Esophagus (tissue), 2 donors: Measurements from ENCODE around the gene BCAS3. TPM values are rescaled to one million over a fixed set of nuclear protein-coding genes. Genes with fewer than 3 reads are reported as not detected.

ENCODE experiments used
- H3K27ac ChIP-seq, 2 donors: one replicate each; pipeline ENCODE4 v1.5.1; 2013; ENCODE audit warnings: low read depth in 2 of 2, mild to moderate bottlenecking in 2 of 2, inconsistent platforms in 1 of 2, low read length in 1 of 2, moderate library complexity in 1 of 2
- H3K27me3 ChIP-seq, 2 donors: one replicate each; pipeline ENCODE4 v1.6.1; 2013; ENCODE audit warnings: low read length in 2 of 2, control low read depth in 1 of 2, mild to moderate bottlenecking in 1 of 2; ENCODE audit not compliant: insufficient read depth in 2 of 2, control insufficient read depth in 1 of 2
- H3K36me3 ChIP-seq, 2 donors: one replicate each; pipeline ENCODE4 v1.6.1; 2013; ENCODE audit warnings: low read length in 1 of 2; ENCODE audit not compliant: control insufficient read depth in 2 of 2, insufficient read depth in 2 of 2
- H3K4me1 ChIP-seq, 2 donors: one replicate each; pipeline ENCODE4 v1.6.1; 2013; ENCODE audit warnings: low read length in 1 of 2; ENCODE audit not compliant: control insufficient read depth in 2 of 2, insufficient read depth in 2 of 2
- H3K4me3 ChIP-seq, 2 donors: one replicate each; pipeline ENCODE4 v1.5.1; 2013; ENCODE audit warnings: low read length in 2 of 2, mild to moderate bottlenecking in 2 of 2, low read depth in 1 of 2, moderate library complexity in 1 of 2
- H3K9me3 ChIP-seq, 2 donors: one replicate each; pipeline ENCODE4 v1.6.1; 2013; ENCODE audit warnings: mild to moderate bottlenecking in 2 of 2, low read depth in 1 of 2, low read length in 1 of 2, moderate library complexity in 1 of 2; ENCODE audit not compliant: control insufficient read depth in 2 of 2, insufficient read depth in 1 of 2
- WGBS, 2 donors: extraction: QIAGEN DNeasy Blood & Tissue Kit; methylation state at CpG; one replicate each; pipeline ENCODE4 v1.1.7; 2013; 5-methylcytosine and 5-hydroxymethylcytosine counted together
- polyA plus RNA-seq, 2 donors: library from polyadenylated mRNA; stranded (reverse); fragments of 200-250 nt; gene quantifications; one replicate each; pipeline ENCODE4 v1.2.3, GENCODE V29; 2013
- donor health status: healthy with polysubstance abuse.
- donor health status: Bipolar disorder and iron deficiency.

Gene BCAS3
- polyA plus RNA-seq, 2 donors: 4.7 to 6.6 TPM

GRCh38 chr17:61323909-61324868 is 646.5 kb downstream of the BCAS3 start:
- Histone ChIP-seq H3K9me3 (no peaks in the 10 kb centered on the region), H3K4me1 (no peaks in the 10 kb centered on the region), H3K27me3 (no peaks in the 10 kb centered on the region), H3K27ac (peak overlapping the region; percentile 32 to 48), H3K4me3 (no peak overlapping the region), H3K36me3 (no peaks in the 10 kb centered on the region)
- 75 to 77% methylated on average over 12 of the region's 12 CpGs for WGBS, 2 donors

GRCh38 chr17:61324950-61325349 is 647.3 kb downstream of the BCAS3 start:
- H3K4me3 ChIP-seq: no peak overlapping the region
- H3K27me3 ChIP-seq: no peaks in the 10 kb centered on the region
- H3K9me3 ChIP-seq: no peaks in the 10 kb centered on the region
- no peaks in the 10 kb centered on the region for H3K4me1 ChIP-seq
- 82 to 85% methylated on average over 5 of the region's 5 CpGs for whole genome bisulfite sequencing, 2 donors
- no peak overlapping the region for H3K27ac ChIP-seq
- no peaks in the 10 kb centered on the region for H3K36me3 ChIP-seq

GRCh38 chr17:61325382-61326073 is 647.9 kb downstream of the BCAS3 start:
- H3K27me3 ChIP-seq: no peaks in the 10 kb centered on the region
- no peaks in the 10 kb centered on the region for H3K9me3 ChIP-seq
- no peaks in the 10 kb centered on the region for H3K4me1 ChIP-seq
- H3K4me3 ChIP-seq: no peak overlapping the region
- H3K27ac ChIP-seq: no peak overlapping the region
- WGBS, 2 donors: 68 to 76% methylated on average over 6 of the region's 6 CpGs
- H3K36me3 ChIP-seq: no peaks in the 10 kb centered on the region

GRCh38 chr17:61326330-61326729 is 648.7 kb downstream of the BCAS3 start:
- 85 to 91% methylated on average over 3 of the region's 3 CpGs for WGBS, 2 donors
- Histone ChIP-seq H3K9me3 (no peaks in the 10 kb centered on the region), H3K27ac (no peak overlapping the region), H3K4me3 (no peak overlapping the region), H3K27me3 (no peaks in the 10 kb centered on the region), H3K4me1 (no peaks in the 10 kb centered on the region), H3K36me3 (no peaks in the 10 kb centered on the region)

GRCh38 chr17:61328351-61328750 is 650.7 kb downstream of the BCAS3 start:
- Histone ChIP-seq H3K4me1 (peaks cover 0 to 8% of the 10 kb centered on the region in 2 donors), H3K9me3 (no peaks in the 10 kb centered on the region), H3K27me3 (no peaks in the 10 kb centered on the region), H3K27ac (no peak overlapping the region), H3K36me3 (no peaks in the 10 kb centered on the region), H3K4me3 (no peak overlapping the region)
- 84 to 91% methylated on average over 6 of the region's 6 CpGs for WGBS, 2 donors

GRCh38 chr17:61330174-61331150 is 652.8 kb downstream of the BCAS3 start:
- 90 to 92% methylated on average over 11 of the region's 11 CpGs for WGBS, 2 donors

GRCh38 chr17:61331178-61331577 is 653.5 kb downstream of the BCAS3 start:
- H3K4me3 ChIP-seq: no peak overlapping the region
- H3K4me1 ChIP-seq: peaks cover 0 to 11% of the 10 kb centered on the region in 2 donors
- no peaks in the 10 kb centered on the region for H3K9me3 ChIP-seq
- no peaks in the 10 kb centered on the region for H3K36me3 ChIP-seq
- H3K27me3 ChIP-seq: no peaks in the 10 kb centered on the region
- H3K27ac ChIP-seq: no peak overlapping the region
- 23 to 52% methylated on average over 2 of the region's 2 CpGs for WGBS, 2 donors

More at GRCh38 chr17:61330174-61331150, 652.8 kb downstream of the BCAS3 start:
- Histone ChIP-seq H3K27ac (no peak overlapping the region), H3K4me1 (peaks cover 0 to 11% of the 10 kb centered on the region in 2 donors), H3K27me3 (no peaks in the 10 kb centered on the region), H3K9me3 (no peaks in the 10 kb centered on the region), H3K4me3 (no peak overlapping the region), H3K36me3 (no peaks in the 10 kb centered on the region)

GRCh38 chr17:61331886-61332285 is 654.2 kb downstream of the BCAS3 start:
- 50 to 69% methylated on average over 9 of the region's 9 CpGs for WGBS, 2 donors
- H3K27me3 ChIP-seq: no peaks in the 10 kb centered on the region
- peak overlapping the region in 1 of 2 donors; percentile 26 for H3K27ac ChIP-seq
- H3K4me1 ChIP-seq: peaks cover 0 to 11% of the 10 kb centered on the region in 2 donors
- no peaks in the 10 kb centered on the region for H3K9me3 ChIP-seq
- no peaks in the 10 kb centered on the region for H3K36me3 ChIP-seq
- H3K4me3 ChIP-seq: no peak overlapping the region

GRCh38 chr17:61333136-61333535 is 655.5 kb downstream of the BCAS3 start:
- no peak overlapping the region for H3K4me3 ChIP-seq
- H3K27me3 ChIP-seq: no peaks in the 10 kb centered on the region
- 87 to 92% methylated on average over 8 of the region's 8 CpGs for WGBS, 2 donors
- H3K9me3 ChIP-seq: no peaks in the 10 kb centered on the region
- no peaks in the 10 kb centered on the region for H3K36me3 ChIP-seq
- H3K4me1 ChIP-seq: peaks cover 0 to 11% of the 10 kb centered on the region in 2 donors
- no peak overlapping the region for H3K27ac ChIP-seq
